Skeletal muscle tissue (tissue), 4 donors: ENCODE results near the gene SERPING1. TPM values are rescaled to one million over a fixed set of nuclear protein-coding genes. Genes with fewer than 3 reads are reported as not detected.

Source experiments
- H3K27ac ChIP-seq: one replicate; pipeline ENCODE4 v1.7.0; 2013; ENCODE audit warnings: mild to moderate bottlenecking, low read depth, low read length, inconsistent platforms
- H3K27me3 ChIP-seq, 3 donors: one replicate each; pipeline ENCODE4 v1.7.0; 2013; ENCODE audit warnings: low read length in 3 of 3; ENCODE audit not compliant: control insufficient read depth in 3 of 3, insufficient read depth in 3 of 3
- H3K36me3 ChIP-seq, 3 donors: one replicate each; pipeline ENCODE4 v1.7.0; 2013; ENCODE audit warnings: low read length in 3 of 3; ENCODE audit not compliant: control insufficient read depth in 3 of 3, insufficient read depth in 3 of 3
- H3K4me1 ChIP-seq, 3 donors: one replicate each; pipeline ENCODE4 v1.7.0; 2013; ENCODE audit warnings: low read length in 3 of 3, mild to moderate bottlenecking in 3 of 3; ENCODE audit not compliant: control insufficient read depth in 3 of 3, insufficient read depth in 3 of 3
- H3K4me3 ChIP-seq, 3 donors: one replicate each; pipeline ENCODE4 v1.7.0; 2013; ENCODE audit warnings: low read length in 3 of 3
- H3K9ac ChIP-seq, 3 donors: one replicate each; pipeline ENCODE4 v1.7.0; 2013; ENCODE audit warnings: low read length in 3 of 3, mild to moderate bottlenecking in 3 of 3, moderate library complexity in 2 of 3, low read depth in 1 of 3
- H3K9me3 ChIP-seq, 3 donors: one replicate each; pipeline ENCODE4 v1.7.0; 2013; ENCODE audit warnings: low read length in 3 of 3; ENCODE audit not compliant: control insufficient read depth in 3 of 3
- total RNA-seq: library from RNA; depleted of rRNA; stranded (reverse); fragments of >200 nt; gene quantifications from one replicate; pipeline ENCODE4 v1.2.3, GENCODE V29; 2014
- donor health status: Osteomylitis.

Gene SERPING1
- total RNA-seq, 1 donor from 2014 or later: 15.1 TPM

DNA sequence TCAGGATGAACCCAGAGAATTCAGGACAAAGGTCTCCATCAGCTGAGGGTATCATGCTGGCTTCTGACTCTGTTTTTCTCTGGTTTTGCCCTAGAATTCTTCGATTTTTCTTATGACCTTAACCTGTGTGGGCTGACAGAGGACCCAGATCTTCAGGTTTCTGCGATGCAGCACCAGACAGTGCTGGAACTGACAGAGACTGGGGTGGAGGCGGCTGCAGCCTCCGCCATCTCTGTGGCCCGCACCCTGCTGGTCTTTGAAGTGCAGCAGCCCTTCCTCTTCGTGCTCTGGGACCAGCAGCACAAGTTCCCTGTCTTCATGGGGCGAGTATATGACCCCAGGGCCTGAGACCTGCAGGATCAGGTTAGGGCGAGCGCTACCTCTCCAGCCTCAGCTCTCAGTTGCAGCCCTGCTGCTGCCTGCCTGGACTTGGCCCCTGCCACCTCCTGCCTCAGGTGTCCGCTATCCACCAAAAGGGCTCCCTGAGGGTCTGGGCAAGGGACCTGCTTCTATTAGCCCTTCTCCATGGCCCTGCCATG is 16.8 kb downstream of the SERPING1 start:
- no peak overlapping the region for H3K4me3 ChIP-seq
- no peaks in the 10 kb centered on the region for H3K27me3 ChIP-seq
- peaks cover 0 to 2% (median 0%) of the 10 kb centered on the region in 3 donors for H3K9me3 ChIP-seq
- H3K4me1 ChIP-seq: no peaks in the 10 kb centered on the region
- peaks cover 3 to 30% (median 4%) of the 10 kb centered on the region in 3 donors for H3K36me3 ChIP-seq
- H3K9ac ChIP-seq: no peak overlapping the region
- no peak overlapping the region for H3K27ac ChIP-seq

DNA sequence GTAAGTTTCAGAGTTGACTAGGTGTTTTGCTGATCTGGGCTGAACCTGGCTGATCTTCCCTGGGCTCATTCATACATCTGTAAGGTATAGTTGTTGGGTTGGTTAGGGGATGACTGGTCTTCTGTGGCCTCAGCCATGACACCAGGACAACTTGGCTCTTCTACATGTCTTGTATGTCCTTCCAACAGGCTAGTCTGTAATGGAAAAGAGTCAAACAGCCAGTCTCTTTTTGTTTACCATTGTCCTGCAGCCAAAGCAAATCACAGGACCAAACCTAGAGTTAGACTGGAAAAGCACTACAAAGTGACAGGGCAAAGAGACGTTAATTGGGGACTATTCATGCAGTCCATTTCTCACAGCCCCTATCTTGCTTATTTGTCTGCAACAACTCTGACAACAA is 17.8 kb downstream of the SERPING1 start:
- Histone ChIP-seq H3K36me3 (peaks cover 3 to 30% (median 4%) of the 10 kb centered on the region in 3 donors), H3K27me3 (no peaks in the 10 kb centered on the region), H3K9me3 (peaks cover 0 to 2% (median 0%) of the 10 kb centered on the region in 3 donors), H3K4me3 (no peak overlapping the region), H3K4me1 (no peaks in the 10 kb centered on the region), H3K27ac (no peak overlapping the region), H3K9ac (no peak overlapping the region)

DNA sequence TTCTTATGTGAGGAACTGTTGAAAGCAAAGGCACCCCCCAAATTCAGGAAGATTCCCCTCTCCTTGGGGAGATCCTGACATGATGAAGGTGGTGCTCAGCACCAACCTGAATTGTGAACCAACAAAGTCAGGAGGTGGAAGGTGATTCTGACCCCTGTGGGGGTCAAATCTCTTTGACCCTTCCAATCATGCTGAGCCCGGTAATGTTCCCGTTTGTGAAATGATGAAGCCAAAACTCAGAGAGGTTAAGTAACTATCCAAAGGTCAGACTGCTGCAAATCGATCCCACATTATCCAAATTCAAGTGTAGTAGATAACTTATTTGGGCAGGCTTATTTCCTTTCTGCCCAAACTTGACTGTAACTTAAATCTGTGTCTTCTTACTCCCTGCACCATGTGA is 19.1 kb downstream of the SERPING1 start:
- Histone ChIP-seq H3K4me1 (no peaks in the 10 kb centered on the region), H3K36me3 (peaks cover 2 to 23% (median 4%) of the 10 kb centered on the region in 3 donors), H3K9me3 (peaks cover 0 to 2% (median 0%) of the 10 kb centered on the region in 3 donors), H3K9ac (no peak overlapping the region), H3K4me3 (no peak overlapping the region), H3K27ac (no peak overlapping the region), H3K27me3 (no peaks in the 10 kb centered on the region)

GRCh38 chr11:57618438-57618837 is 21.0 kb downstream of the SERPING1 start:
- H3K27ac ChIP-seq: no peak overlapping the region
- H3K9me3 ChIP-seq: peaks cover 0 to 2% (median 0%) of the 10 kb centered on the region in 3 donors
- no peak overlapping the region for H3K9ac ChIP-seq
- H3K36me3 ChIP-seq: peaks cover 0 to 12% (median 0%) of the 10 kb centered on the region in 3 donors
- H3K27me3 ChIP-seq: no peaks in the 10 kb centered on the region
- no peak overlapping the region for H3K4me3 ChIP-seq
- no peaks in the 10 kb centered on the region for H3K4me1 ChIP-seq

- peaks cover 0 to 2% (median 0%) of the 10 kb centered on the region in 3 donors for H3K9me3 ChIP-seq
- no peaks in the 10 kb centered on the region for H3K4me1 ChIP-seq
- H3K4me3 ChIP-seq: no peak overlapping the region
- peaks cover 0 to 3% (median 0%) of the 10 kb centered on the region in 3 donors for H3K36me3 ChIP-seq
- no peak overlapping the region for H3K9ac ChIP-seq
- no peaks in the 10 kb centered on the region for H3K27me3 ChIP-seq
- H3K27ac ChIP-seq: no peak overlapping the region
Observed at GRCh38 chr11:57619331-57619730, 21.8 kb downstream of the SERPING1 start.

DNA sequence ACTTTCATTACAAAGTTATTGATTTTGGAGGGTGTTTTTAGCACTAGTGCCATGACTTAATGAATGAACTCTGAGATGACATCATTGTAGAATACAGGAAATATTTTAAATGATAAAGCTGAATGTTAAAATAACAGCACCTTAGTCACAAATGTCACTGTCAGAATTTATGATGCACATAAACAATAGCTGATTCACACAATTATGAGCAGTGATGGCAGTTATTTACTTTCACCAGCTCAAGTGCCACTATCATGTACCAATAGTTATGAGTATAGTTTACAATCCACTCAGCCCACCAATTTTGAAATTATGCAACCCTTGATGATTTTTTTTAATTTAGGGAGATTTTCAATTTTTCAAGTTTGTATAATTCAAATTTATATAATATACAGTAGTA is 23.0 kb downstream of the SERPING1 start:
- Histone ChIP-seq H3K9me3 (peaks cover 0 to 2% (median 0%) of the 10 kb centered on the region in 3 donors), H3K27ac (no peak overlapping the region), H3K27me3 (no peaks in the 10 kb centered on the region), H3K9ac (no peak overlapping the region), H3K4me3 (no peak overlapping the region), H3K36me3 (no peaks in the 10 kb centered on the region), H3K4me1 (no peaks in the 10 kb centered on the region)

DNA sequence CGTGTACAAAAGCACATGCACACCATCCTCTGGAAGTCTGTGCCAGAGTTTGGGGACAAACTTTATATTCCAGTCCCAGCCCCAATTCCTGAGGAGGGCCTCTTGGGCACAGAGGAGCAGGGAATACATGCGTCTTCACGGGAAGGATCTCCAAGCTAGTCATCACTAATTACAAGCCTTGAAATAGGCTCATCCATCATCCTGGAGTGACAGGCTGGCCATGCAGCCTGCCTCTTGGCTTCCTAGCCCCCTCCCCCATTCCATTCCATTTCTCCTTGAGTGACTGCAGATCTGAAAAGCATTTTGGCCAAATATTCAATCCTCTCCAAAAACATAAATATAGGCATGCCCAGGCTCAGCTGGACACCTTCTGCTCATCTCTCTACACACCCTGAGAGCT is 24.8 kb downstream of the SERPING1 start:
- Histone ChIP-seq H3K9me3 (peaks cover 0 to 2% (median 0%) of the 10 kb centered on the region in 3 donors), H3K4me1 (no peaks in the 10 kb centered on the region), H3K27ac (no peak overlapping the region), H3K36me3 (no peaks in the 10 kb centered on the region), H3K27me3 (no peaks in the 10 kb centered on the region), H3K4me3 (no peak overlapping the region), H3K9ac (no peak overlapping the region)

GRCh38 chr11:57624864-57625263 is 27.4 kb downstream of the SERPING1 start:
- no peaks in the 10 kb centered on the region for H3K36me3 ChIP-seq
- no peaks in the 10 kb centered on the region for H3K4me1 ChIP-seq
- no peak overlapping the region for H3K27ac ChIP-seq

DNA sequence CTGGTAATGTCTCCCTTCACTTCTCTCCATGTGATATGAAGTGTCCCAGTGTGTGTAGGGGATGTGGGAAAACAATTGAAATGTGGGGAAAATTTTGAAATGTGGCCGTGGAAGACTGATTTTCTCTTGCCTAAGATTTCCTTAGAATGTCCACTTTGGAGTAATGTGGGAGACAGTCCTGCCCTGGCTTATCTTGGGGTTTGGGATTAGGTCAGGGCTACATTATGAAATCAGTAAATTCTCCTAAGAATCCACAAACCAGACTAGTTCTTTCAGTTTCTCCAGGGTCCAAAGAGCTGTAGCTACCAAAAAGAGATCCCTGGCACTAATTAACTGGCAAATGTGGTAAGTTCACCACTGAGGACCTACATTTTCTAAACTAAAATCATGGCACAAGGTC is 29.4 kb downstream of the SERPING1 start:
- Histone ChIP-seq H3K27me3 (peaks cover 0 to 3% (median 0%) of the 10 kb centered on the region in 3 donors), H3K9me3 (no peaks in the 10 kb centered on the region), H3K27ac (no peak overlapping the region), H3K4me1 (no peaks in the 10 kb centered on the region), H3K9ac (no peak overlapping the region), H3K36me3 (no peaks in the 10 kb centered on the region), H3K4me3 (no peak overlapping the region)

More at GRCh38 chr11:57624864-57625263, 27.4 kb downstream of the SERPING1 start:
- H3K9me3 ChIP-seq: no peaks in the 10 kb centered on the region
- no peak overlapping the region for H3K4me3 ChIP-seq
- H3K27me3 ChIP-seq: no peaks in the 10 kb centered on the region
- no peak overlapping the region for H3K9ac ChIP-seq

GRCh38 chr11:57630171-57630570 is 32.7 kb downstream of the SERPING1 start:
- H3K27ac ChIP-seq: no peak overlapping the region
- H3K9me3 ChIP-seq: no peaks in the 10 kb centered on the region
- H3K36me3 ChIP-seq: no peaks in the 10 kb centered on the region
- H3K27me3 ChIP-seq: peaks cover 0 to 12% (median 11%) of the 10 kb centered on the region in 3 donors
- no peaks in the 10 kb centered on the region for H3K4me1 ChIP-seq
- H3K4me3 ChIP-seq: no peak overlapping the region
- H3K9ac ChIP-seq: no peak overlapping the region
